Measurements from ENCODE around the gene FIBCD1. TPM values are rescaled to one million over a fixed set of nuclear protein-coding genes. Genes with fewer than 3 reads are reported as not detected.
"Not testable (repeated sequence)": the region's sequence is repeated elsewhere in the genome, so short reads cannot be mapped to it uniquely, and the experiment has no call there.

The FIBCD1 gene
- total and polyA plus RNA-seq, 4 donors: 1.2 to 8.2 (median 4.8) TPM

DNA sequence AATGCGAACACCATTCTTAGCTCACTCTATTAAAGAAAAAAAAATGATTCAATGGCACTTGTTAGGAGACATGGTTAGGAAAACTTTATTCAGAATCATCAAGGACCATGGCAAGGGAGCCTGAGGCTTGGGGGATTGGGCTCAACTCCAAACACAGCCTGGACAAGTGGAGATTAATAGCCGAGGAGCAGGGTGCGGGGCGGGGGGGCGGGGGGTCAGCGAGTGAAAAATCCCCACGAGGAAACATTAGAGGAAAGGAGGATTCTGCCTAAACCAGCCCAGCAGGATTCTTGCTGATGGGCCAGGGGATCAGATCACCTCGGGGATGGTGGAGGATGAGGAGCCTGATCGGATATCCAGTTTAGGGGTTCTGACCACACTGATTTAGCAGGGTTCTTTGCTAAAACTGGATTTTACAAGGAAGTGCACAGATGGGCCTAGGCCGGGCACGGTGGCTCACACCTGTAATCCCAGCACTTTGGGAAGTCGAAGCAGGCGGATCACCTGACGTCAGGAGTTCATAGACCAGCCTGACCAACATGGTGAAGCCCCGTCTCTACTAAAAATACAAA, 24.4 kb upstream of the FIBCD1 start:
- WGBS (ENCODE audit: insufficient coverage): 68% methylated on average over 11 of the region's 15 CpGs
- H3K9me3 ChIP-seq (ENCODE audit: control insufficient read depth, insufficient read depth, low read length): no peaks in the 10 kb centered on the region
- no peak overlapping the region for H3K4me3 ChIP-seq (ENCODE audit: low read depth, low read length)
- H3K36me3 ChIP-seq (ENCODE audit: control insufficient read depth, insufficient read depth, low read length): no peaks in the 10 kb centered on the region
- no peak overlapping the region for H3K27ac ChIP-seq (ENCODE audit: low read depth, low read length)
- DNase-seq (ENCODE audit: low read depth in 4 of 6, low spot score in 6 of 6): no peak
- H3K4me1 ChIP-seq (ENCODE audit: control insufficient read depth, insufficient read depth, low read length): peaks cover 4% of the 10 kb centered on the region
- H3K27me3 ChIP-seq (ENCODE audit: control insufficient read depth, insufficient read depth, low read length): no peaks in the 10 kb centered on the region

DNA sequence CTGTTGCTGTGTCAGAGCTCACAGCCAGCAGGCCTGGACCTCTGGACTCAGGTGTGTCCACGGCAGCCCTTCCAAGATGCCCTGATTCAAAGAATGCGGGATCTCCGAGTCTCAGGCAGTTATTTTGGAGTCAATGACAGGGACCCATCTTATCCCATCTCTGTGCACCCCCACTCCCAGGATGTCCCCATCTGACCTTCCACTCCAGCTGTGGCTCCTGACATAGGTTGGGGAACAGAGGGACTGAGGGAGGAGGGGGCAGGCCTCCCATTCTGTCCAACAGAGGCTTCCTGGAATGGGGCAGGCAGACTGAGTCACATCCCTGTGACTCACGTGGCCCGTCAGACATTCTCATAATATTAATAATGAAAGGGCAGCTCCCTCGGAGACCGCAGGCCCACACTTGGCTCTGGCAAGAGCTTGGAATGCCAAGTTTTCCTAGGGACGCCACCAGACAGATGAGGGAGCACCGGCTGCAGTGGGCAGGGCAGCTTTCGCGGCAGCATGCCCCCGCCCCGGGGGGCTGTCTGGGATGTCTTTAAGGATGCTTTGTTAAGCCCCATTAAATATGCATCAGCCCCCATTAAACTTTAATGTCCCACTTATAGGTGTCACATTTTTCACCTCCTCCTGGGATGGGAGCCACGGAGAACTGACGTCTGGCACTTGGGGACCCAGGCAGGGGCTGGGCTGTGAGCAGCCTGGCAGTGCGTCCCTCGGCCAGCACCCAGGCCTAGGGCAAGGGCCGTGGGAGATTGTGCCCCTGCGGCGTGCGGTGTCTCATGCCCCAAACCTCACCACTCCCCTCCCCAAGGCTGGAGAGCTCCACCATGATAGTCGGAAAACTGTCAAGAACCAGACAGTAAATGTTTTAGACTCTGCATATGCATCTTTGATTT, 23.6 kb upstream of the FIBCD1 start:
- Histone ChIP-seq H3K36me3 (ENCODE audit: control insufficient read depth, insufficient read depth, low read length) (no peaks in the 10 kb centered on the region), H3K9me3 (ENCODE audit: control insufficient read depth, insufficient read depth, low read length) (no peaks in the 10 kb centered on the region), H3K27me3 (ENCODE audit: control insufficient read depth, insufficient read depth, low read length) (no peaks in the 10 kb centered on the region), H3K4me1 (ENCODE audit: control insufficient read depth, insufficient read depth, low read length) (peaks cover 4% of the 10 kb centered on the region), H3K4me3 (ENCODE audit: low read depth, low read length) (no peak overlapping the region), H3K27ac (ENCODE audit: low read depth, low read length) (no peak overlapping the region)
- WGBS (ENCODE audit: insufficient coverage): 32% methylated on average over 17 of the region's 22 CpGs
- DNase-seq (ENCODE audit: low read depth in 4 of 6, low spot score in 6 of 6): peak in 2 of 6 donors; percentile 55 to 60

DNA sequence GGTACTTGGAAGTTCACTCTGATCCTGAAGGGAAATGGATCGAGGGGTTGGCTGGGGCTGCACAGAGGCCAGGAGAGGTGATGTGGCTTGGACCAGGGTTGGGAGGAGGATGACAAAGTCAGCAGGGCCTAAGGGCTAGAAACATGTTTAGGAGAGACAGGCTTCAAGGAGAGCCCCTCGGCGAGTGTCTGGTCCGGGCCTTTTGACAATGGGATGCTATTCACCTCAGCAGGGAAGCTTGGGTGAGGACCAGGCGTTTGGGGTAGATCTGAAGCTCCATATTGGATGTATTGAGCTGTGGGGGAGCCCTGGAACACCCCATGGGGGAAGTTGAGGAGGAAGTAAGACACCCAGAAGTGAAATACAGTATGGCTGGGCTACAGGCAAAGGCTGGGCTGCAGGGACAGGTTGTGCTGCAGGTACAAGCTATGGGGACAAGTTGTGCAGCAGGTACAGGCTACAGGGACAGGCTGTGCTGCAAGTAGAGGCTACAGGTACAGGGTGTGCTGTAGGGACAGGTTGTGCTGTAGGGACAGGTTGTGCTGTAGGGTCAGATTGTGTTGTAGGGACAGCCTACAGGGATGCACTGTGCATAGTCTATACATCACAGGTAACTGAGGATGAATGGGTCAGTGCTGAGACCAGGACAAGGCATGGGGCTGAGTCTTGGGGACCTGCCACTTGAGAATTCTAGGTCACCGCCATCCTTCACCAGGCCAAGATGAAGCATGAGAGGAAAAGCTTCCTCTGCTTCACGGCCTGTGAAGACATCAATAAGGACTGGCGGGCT, 22.7 kb upstream of the FIBCD1 start:
- no peaks in the 10 kb centered on the region for H3K36me3 ChIP-seq (ENCODE audit: control insufficient read depth, insufficient read depth, low read length)
- peaks cover 9% of the 10 kb centered on the region for H3K4me1 ChIP-seq (ENCODE audit: control insufficient read depth, insufficient read depth, low read length)
- DNase-seq (ENCODE audit: low read depth in 4 of 6, low spot score in 6 of 6): no peak
- no peak overlapping the region for H3K4me3 ChIP-seq (ENCODE audit: low read depth, low read length)
- H3K27ac ChIP-seq (ENCODE audit: low read depth, low read length): no peak overlapping the region
- WGBS (ENCODE audit: insufficient coverage): 89% methylated on average over 8 of the region's 8 CpGs
- no peaks in the 10 kb centered on the region for H3K27me3 ChIP-seq (ENCODE audit: control insufficient read depth, insufficient read depth, low read length)
- no peaks in the 10 kb centered on the region for H3K9me3 ChIP-seq (ENCODE audit: control insufficient read depth, insufficient read depth, low read length)

DNA sequence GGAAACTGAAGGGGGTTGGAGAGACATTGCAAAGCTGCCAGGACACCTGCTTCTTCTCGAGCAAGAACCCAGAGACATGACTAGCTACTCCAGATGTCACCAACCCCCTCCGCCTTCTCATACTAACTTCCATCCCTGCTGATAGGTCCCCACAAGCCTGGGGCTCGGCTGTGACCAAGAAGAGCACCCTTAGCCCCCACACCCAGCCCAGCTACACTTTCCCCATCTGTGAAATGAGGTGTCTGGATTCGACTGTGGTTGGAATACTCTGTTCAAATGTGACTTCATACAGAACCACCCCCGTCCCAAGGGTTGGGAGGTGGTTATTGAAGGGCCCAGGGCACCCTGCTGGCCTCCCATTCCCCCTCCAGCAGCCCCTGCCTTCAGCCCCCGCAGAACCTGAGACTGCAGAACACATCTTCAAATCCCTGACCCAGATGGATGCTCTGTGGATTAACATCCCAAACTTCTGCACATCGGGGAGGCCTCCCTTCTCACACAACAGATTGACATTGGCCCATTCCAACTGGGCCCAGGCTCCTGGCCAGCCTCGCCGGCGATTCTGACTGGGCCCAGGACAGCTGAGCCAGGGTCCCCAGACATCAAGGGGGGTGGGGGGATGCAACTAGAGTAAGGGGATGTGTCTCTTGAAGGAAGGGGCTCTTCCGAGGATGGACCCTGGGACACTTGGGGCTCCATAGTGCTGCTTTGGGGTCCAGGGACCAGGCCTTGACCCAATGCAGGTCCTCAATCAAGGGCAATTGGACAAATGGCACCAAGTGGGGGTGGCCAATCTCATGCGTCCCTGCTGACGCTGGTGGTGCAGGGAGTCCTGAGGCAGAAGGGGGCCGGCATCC, 21.7 kb upstream of the FIBCD1 start:
- peaks cover 18% of the 10 kb centered on the region for H3K4me1 ChIP-seq (ENCODE audit: control insufficient read depth, insufficient read depth, low read length)
- no peak for DNase-seq (ENCODE audit: low read depth in 4 of 6, low spot score in 6 of 6)
- H3K4me3 ChIP-seq (ENCODE audit: low read depth, low read length): no peak overlapping the region
- WGBS (ENCODE audit: insufficient coverage): 94% methylated on average over 7 of the region's 14 CpGs
- H3K36me3 ChIP-seq (ENCODE audit: control insufficient read depth, insufficient read depth, low read length): no peaks in the 10 kb centered on the region
- no peaks in the 10 kb centered on the region for H3K9me3 ChIP-seq (ENCODE audit: control insufficient read depth, insufficient read depth, low read length)
- H3K27me3 ChIP-seq (ENCODE audit: control insufficient read depth, insufficient read depth, low read length): no peaks in the 10 kb centered on the region
- H3K27ac ChIP-seq (ENCODE audit: low read depth, low read length): no peak overlapping the region

DNA sequence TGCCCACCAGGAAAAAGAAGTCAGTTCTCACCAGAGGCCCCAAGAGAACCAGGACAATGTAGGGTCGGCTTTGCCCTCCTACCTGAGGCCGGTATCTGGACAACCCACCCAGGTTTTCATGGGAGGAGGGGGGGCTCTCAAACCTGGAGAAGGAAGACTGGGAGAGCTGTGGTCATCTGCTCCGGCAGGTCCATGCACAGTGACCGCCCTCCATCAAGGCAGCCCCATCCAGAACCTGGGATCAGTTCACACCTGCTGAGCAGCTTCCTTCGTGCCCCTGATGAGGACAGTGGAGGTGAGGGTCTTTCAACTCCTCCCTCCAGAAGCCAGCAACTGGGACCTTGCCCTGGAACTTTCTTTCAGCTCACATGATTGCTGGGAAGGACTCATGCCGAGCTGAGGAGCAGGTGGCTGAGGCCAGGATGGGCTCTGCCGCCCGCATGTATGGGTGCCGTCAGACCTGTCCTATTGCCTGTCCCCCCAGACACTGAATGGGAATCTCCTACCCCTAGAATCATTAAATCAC, 20.8 kb upstream of the FIBCD1 start:
- H3K27ac ChIP-seq (ENCODE audit: low read depth, low read length): no peak overlapping the region
- H3K4me3 ChIP-seq (ENCODE audit: low read depth, low read length): no peak overlapping the region
- whole genome bisulfite sequencing (ENCODE audit: insufficient coverage): 94% methylated on average over 5 of the region's 9 CpGs
- peaks cover 18% of the 10 kb centered on the region for H3K4me1 ChIP-seq (ENCODE audit: control insufficient read depth, insufficient read depth, low read length)
- H3K9me3 ChIP-seq (ENCODE audit: control insufficient read depth, insufficient read depth, low read length): no peaks in the 10 kb centered on the region
- no peaks in the 10 kb centered on the region for H3K36me3 ChIP-seq (ENCODE audit: control insufficient read depth, insufficient read depth, low read length)
- no peak for DNase-seq (ENCODE audit: low read depth in 4 of 6, low spot score in 6 of 6)
- H3K27me3 ChIP-seq (ENCODE audit: control insufficient read depth, insufficient read depth, low read length): no peaks in the 10 kb centered on the region

DNA sequence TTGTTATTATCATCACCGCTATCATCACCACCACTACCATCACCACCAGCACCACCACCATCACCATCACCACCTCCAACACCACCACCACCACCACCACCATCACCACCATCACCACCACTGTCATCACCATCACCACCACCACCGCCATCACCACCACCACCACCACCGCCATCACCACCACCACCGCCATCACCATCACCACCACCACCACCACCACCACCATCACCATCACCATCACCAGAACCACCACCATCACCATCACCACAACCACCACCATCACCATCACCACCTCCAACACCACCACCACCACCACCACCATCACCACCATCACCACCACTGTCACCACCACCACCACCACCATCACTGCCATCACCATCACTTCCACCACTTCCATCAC, 19.5 kb upstream of the FIBCD1 start:
- peaks cover 18% of the 10 kb centered on the region for H3K4me1 ChIP-seq (ENCODE audit: control insufficient read depth, insufficient read depth, low read length)
- H3K4me3 ChIP-seq (ENCODE audit: low read depth, low read length); H3K9me3 ChIP-seq (ENCODE audit: control insufficient read depth, insufficient read depth, low read length); H3K36me3 ChIP-seq (ENCODE audit: control insufficient read depth, insufficient read depth, low read length); H3K27me3 ChIP-seq (ENCODE audit: control insufficient read depth, insufficient read depth, low read length); H3K27ac ChIP-seq (ENCODE audit: low read depth, low read length); DNase-seq (ENCODE audit: low read depth in 4 of 6, low spot score in 6 of 6): not testable (repeated sequence)
- 71% methylated on average over 4 of the region's 4 CpGs for WGBS (ENCODE audit: insufficient coverage)

DNA sequence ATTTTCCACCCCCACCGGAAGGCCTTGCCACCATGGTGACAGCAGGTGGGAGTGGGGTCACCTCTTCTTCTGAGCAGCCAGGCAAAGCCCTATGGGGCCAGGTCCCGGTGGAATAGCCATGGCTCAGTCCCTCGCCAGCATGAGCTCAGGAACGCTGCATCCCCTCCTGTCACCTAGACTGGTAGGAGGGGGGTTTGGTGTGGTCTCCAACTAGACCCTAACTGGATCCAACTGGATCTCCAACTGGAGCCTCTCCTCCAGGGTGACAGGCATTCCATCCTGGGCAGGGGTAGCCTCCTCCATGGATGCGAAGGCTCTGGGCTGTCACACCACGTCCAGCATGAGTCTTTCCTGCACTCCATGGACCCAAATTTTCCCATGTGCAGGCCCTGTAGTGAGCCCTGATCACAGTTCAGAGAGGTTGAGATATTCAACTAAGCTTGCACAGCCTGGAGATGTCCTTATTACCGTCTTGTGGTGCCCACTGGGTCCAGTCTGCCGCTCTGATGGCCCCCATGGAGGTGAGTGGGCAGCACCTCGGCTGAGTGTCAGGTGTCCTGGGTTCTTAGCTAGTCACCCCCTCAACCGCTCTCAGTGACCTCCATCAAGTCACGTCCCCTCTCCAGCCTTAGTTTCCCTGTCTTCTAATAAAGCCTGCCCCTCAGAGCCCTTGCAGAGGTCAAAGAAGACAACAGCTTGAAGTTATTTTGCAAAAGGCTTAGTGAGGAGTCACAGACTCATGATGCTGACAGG, 18.6 kb upstream of the FIBCD1 start:
- DNase-seq (ENCODE audit: low read depth in 4 of 6, low spot score in 6 of 6): no peak
- Histone ChIP-seq H3K4me3 (ENCODE audit: low read depth, low read length) (no peak overlapping the region), H3K36me3 (ENCODE audit: control insufficient read depth, insufficient read depth, low read length) (no peaks in the 10 kb centered on the region), H3K27me3 (ENCODE audit: control insufficient read depth, insufficient read depth, low read length) (no peaks in the 10 kb centered on the region), H3K27ac (ENCODE audit: low read depth, low read length) (no peak overlapping the region), H3K4me1 (ENCODE audit: control insufficient read depth, insufficient read depth, low read length) (peaks cover 15% of the 10 kb centered on the region), H3K9me3 (ENCODE audit: control insufficient read depth, insufficient read depth, low read length) (no peaks in the 10 kb centered on the region)
- WGBS (ENCODE audit: insufficient coverage): 91% methylated on average over 7 of the region's 11 CpGs

DNA sequence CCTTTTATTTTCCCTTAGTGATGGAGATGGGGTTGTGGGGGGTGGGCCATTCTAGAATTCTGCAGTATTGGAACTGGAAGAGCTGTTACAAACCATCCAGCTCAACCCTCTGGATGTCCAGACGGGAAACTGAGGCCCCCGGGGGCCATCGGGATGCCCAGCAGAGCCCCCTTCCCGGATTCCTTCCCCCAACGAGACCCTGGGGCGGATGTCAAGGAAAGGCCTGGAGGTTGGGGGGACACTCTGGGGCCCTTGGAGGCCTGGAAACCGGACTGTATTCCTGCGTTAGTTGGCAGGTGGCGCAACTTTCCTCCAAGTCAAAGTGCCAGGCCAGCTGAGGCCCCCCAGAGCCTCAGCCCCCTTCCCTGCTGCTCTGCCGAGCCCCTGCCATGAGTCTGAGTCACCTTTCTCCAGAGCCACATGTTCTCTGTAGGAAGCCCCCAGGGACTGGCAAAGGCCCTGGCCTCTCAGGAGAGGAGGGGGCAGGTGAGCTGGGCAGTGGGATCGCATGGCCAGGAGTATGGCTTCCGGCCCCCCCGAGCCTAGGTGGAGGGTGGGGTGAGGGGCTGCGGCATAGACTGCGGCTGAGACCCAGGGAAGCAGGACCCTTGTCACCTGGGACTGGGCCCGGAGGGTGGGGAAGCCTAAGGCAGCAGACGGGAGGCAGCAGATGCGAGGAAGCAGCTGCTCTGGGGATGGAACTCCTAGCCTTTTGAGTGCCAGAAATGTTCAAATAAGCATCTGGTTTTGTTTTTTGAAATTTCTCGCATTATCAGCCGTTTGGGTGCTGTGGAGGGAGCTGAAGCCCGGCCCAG, 17.8 kb upstream of the FIBCD1 start:
- Histone ChIP-seq H3K27ac (ENCODE audit: low read depth, low read length) (no peak overlapping the region), H3K36me3 (ENCODE audit: control insufficient read depth, insufficient read depth, low read length) (no peaks in the 10 kb centered on the region), H3K27me3 (ENCODE audit: control insufficient read depth, insufficient read depth, low read length) (no peaks in the 10 kb centered on the region), H3K4me1 (ENCODE audit: control insufficient read depth, insufficient read depth, low read length) (peaks cover 15% of the 10 kb centered on the region), H3K9me3 (ENCODE audit: control insufficient read depth, insufficient read depth, low read length) (no peaks in the 10 kb centered on the region), H3K4me3 (ENCODE audit: low read depth, low read length) (no peak overlapping the region)
- WGBS (ENCODE audit: insufficient coverage): 79% methylated on average over 21 of the region's 21 CpGs
- peak in 1 of 6 donors; percentile 40 for DNase-seq (ENCODE audit: low read depth in 4 of 6, low spot score in 6 of 6)

Data from spinal cord (tissue), 10 donors.